KOPT-K1 (cell line): ENCODE measurements around the gene ABHD10.

Experiments used
- H3K27ac ChIP-seq: fragments of 200-600 bp; sonication (generic); 2 replicates; pipeline ENCODE4 v1.5.1; 2016; ENCODE audit warnings: antibody characterized with exemption, mild to moderate bottlenecking, low read depth, low read length; ENCODE audit not compliant: poor library complexity, severe bottlenecking
- H3K36me3 ChIP-seq: fragments of 200-600 bp; sonication (generic); 2 replicates; pipeline ENCODE4 v1.5.1; 2017; ENCODE audit warnings: antibody characterized with exemption, mild to moderate bottlenecking, low read length, moderate library complexity; ENCODE audit not compliant: insufficient read depth
- H3K9me3 ChIP-seq: fragments of 200-600 bp; sonication (generic); 2 replicates; pipeline ENCODE4 v1.5.1; 2017; ENCODE audit warnings: antibody characterized with exemption, low read length, mild to moderate bottlenecking; ENCODE audit not compliant: insufficient read depth, poor library complexity, severe bottlenecking

ABHD10 gene

DNA sequence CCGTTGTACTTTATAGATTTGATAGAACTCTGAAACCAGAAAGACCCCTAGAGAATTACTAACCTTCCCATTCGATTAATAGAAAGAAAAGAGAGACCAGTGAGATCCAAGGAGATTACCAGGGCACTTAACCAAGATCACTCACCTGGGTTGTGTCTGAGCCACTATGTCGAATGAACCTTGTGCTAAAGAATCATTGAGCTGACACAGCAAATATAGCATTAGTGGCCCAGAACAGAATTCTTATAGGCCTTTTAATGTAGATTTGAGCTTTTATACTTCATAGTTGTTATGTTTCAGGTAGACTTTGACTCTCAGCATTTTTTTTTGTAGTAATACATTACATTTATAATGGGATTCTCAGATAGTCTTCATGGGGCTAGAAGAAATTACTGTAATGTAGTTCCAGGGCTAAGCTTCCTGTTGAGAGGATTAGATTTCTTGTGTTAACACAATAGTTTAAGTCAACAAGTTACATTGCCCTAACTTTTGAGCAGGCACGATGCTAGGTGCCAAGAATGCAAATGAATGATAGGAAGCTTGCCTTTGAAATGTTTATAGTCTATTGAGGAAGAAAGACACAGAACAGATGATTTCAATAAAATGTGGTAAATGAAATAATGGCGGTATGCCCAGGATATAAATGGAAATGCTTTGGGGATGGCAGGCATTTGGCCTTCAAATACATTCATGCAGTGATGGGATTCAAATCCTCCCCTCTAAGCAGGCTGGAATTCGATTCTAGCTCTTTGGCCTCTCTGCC, 24.4 kb upstream of the ABHD10 start:
- no peak overlapping the region for H3K27ac ChIP-seq
- no peaks in the 10 kb centered on the region for H3K36me3 ChIP-seq
- H3K9me3 ChIP-seq, result no peaks in the 10 kb centered on the region

DNA sequence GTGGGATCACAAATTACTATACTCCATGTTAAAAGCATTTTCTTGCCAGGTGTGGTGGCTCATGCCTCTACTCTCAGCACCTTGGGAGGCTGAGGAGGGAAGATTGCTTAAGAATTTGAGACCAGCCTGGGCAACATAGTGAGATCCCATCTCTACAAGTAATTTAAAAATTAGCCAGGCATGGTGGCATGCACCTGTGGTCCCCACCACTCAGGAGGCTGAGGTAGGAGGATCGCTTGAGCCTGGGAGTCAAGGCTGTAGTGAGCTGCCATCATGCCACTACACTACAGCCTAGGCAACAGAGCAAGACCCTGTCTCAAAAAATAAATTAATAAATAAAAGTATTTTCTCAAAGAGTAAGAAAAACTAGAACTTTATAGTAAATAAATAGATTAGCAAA, 22.9 kb upstream of the ABHD10 start:
- Histone ChIP-seq H3K36me3 (no peaks in the 10 kb centered on the region), H3K27ac (no peak overlapping the region), H3K9me3 (no peaks in the 10 kb centered on the region)

DNA sequence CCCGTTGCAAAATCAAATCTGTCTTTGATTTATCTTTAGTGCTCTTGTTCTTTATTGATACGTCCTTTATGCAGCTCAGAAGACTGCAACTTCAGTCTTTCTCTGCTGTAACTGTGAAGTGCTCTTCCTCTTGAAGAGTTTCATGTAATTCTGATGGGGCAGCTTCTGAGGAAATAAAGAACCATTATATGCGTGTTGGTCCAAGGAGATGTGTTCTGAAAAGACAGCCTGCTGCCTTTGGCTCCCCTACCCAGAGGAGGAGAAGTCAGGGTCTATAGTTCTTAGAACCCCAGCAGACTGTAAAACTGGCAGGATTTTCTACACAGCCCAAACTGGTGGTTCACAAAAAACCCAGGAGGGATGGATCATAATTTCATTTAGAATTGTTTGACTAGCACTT, 22.4 kb upstream of the ABHD10 start:
- Histone ChIP-seq H3K36me3 (no peaks in the 10 kb centered on the region), H3K9me3 (no peaks in the 10 kb centered on the region), H3K27ac (no peak overlapping the region)

DNA sequence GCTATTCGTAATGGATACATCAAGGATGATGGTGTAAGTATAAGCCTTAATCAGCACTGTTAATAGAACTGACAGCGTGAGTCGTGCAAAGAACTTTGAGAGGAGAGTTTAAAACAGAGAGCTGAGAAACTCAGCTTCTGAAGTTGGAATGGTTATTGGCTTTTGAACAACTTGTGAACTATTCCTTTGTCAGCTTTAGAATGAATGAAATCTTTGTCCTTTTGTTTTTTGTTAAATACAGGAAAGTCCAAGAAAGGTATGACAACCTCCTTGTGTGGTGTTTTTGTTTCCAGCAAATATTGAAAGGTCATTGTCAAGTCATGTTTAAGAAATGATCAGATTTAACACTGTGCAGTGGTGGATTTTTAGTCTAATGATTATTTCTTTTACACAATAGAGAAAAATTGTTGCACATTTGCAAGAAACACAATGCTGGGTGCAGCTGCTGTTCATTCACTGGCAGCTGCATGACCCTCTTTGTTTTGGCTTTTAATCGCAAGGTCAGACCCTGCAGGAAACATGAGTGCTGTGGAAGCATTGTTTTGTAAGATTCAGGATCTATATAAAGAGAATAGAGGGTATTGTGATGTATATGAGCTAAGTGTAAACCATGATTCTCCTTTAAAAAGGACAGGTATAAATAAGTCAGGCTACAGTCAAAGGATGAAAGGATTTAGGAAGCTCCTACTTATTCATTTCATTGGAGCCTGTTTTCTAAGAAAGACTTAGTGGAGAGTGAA, 21.7 kb upstream of the ABHD10 start:
- no peaks in the 10 kb centered on the region for H3K9me3 ChIP-seq
- no peaks in the 10 kb centered on the region for H3K36me3 ChIP-seq
- no peak overlapping the region for H3K27ac ChIP-seq

DNA sequence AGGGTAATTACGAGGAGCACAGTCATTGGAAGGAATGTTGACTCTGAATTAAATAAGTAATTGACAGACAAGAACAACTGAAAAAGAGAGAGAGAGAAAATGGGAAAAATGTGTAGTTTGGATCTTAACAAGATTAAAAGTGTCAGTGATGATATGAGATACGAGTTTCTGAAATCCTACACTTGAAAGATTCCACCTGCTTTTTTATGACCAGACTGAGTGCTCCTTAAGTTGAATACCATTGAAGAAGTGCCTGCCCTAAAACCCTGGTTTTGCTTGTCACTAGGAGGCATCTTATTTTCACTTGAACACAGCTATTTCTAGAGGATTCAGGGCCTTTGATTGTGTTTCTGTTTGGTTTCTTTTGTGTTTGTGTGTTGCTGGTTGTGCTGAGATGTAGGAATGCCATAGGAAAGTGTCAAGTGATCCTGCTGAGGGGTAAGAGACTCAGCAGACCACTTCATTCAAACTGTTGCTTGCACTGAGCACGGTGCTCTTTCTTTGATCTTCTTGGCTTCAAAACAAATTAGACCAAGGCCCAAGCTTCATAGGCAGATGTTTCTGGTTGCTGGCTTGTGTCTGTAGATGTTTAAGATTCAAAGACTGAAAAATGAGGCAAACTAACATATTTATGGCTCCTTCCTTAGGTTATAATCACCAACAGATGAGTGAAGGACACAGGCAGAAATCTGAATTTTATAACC, 17.2 kb upstream of the ABHD10 start:
- H3K9me3 ChIP-seq, result no peaks in the 10 kb centered on the region
- H3K36me3 ChIP-seq, result no peaks in the 10 kb centered on the region
- no peak overlapping the region for H3K27ac ChIP-seq

DNA sequence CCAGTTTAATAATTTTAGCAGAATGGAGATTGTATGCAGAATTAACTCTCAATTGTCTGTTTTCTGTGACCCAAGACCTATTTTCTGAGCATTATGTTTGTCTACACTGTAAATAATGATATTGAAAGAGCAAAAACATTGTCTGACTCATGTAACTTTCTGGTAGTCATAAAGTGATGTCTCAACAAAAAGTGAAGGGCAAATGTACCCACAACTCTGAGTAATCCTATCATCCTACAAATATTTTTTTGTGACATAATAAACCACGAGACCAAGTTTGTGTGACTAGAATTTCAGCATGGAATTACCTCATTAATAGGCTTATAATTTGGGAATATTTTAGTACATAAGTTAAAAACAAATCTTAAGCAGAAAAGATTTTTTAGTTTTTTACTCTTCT, 15.4 kb upstream of the ABHD10 start:
- Histone ChIP-seq H3K27ac (no peak overlapping the region), H3K9me3 (no peaks in the 10 kb centered on the region), H3K36me3 (no peaks in the 10 kb centered on the region)

DNA sequence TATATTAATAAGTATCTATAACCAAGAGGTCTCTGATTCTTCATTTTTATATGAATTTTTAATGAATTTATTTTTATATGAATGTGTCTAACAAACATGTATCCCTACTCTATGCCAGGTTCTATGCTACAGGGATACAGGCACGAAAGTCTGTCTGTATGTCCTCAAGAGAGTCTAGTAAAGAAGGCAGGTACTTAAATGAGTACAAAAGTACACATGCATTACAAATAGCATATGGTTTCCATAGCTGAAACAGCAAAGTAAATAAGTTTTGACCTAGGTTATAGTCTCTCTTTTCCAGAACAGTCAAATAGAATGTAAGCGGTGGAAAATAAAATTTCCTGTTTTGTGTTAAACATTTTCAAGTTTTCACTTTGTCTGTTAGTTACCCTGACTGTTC, 13.3 kb upstream of the ABHD10 start:
- no peaks in the 10 kb centered on the region for H3K36me3 ChIP-seq

DNA sequence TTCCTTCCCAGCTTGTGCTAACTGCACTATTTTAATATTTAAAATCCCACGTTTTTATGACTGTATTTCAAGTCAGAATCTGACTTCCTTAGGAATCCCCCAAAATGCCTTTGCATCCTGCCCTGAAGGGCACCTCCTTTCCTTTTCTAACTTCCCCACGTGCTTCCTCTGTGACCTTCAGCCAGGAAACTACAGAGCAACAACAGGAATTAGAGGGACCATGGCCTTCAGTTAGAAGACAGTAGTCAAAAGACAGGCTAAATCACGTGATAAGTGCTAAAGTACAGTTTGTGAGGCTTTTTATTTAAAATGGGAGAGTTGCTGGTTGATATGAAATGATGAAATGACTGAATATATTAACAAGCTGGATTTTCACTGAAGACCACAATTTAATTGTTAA, 11.8 kb upstream of the ABHD10 start:
- Histone ChIP-seq H3K36me3 (no peaks in the 10 kb centered on the region), H3K9me3 (no peaks in the 10 kb centered on the region), H3K27ac (no peak overlapping the region)

More for the DNA sequence above, 13.3 kb upstream of the ABHD10 start:
- H3K27ac ChIP-seq, result no peak overlapping the region
- no peaks in the 10 kb centered on the region for H3K9me3 ChIP-seq

DNA sequence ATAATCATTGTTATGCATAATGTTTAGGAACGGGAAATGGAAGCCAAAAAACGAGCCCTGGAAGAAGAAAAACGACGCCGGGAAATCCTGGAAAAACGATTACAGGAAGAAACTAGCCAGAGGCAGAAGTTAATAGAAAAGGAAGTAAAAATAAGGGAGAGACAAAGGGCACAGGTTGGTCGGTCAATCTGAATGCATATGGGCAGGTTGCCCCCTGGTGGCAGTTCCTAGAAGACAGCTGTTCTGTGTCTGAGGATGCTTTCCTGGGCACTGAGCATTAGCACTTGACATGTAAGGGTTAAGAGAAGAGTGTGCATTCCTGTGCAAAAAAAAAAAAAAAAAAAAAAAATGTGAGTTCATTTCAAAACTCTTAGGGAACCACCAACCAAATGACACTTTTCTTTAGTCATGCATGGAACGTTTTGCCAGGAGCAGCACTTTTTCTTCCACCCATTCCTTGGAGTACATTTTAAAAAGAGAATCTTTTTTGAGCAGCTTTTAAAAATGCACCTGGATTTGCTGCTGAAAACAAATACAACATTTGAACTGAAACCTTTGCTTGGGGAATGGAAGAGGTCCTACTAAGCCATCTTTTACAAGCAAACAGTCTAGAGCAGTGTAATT, 11.1 kb upstream of the ABHD10 start:
- H3K27ac ChIP-seq, result no peak overlapping the region

DNA sequence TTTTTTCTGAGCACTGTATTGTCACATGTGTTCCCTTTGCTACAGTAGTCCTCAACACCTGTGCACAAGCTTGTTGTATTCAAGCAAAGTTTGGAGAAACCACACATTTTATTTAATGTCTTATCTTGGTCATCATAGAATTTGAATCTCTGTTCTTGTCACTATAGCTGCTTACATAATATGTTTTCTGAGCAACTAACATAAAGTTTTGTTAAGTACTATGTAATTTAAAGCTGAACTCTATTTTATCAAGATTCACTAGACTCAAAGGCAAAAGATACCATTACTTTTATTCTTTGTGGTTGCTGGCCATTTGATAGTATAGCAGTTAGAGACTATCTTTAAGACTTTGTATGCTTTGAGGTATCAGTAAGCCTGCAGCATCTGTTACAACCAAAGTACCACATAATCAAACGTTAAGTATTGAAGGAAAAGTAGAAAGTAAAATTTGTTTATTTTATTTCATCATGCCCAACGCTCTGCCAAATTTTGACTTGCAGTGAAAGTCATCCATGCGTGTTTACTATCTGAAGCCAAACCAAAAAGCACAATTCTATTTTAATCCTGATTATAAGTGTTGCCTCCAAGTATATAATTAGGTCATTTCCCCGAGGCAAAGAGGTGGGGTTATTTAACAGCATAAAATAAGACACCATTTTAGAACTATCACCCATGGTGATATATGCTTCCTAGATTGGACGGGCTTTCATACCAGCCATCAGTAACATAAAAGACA, 10.3 kb upstream of the ABHD10 start:
- no peaks in the 10 kb centered on the region for H3K9me3 ChIP-seq
- no peak overlapping the region for H3K27ac ChIP-seq
- H3K36me3 ChIP-seq, result no peaks in the 10 kb centered on the region

More for the DNA sequence above, 11.1 kb upstream of the ABHD10 start:
- Histone ChIP-seq H3K9me3 (no peaks in the 10 kb centered on the region), H3K36me3 (no peaks in the 10 kb centered on the region)

DNA sequence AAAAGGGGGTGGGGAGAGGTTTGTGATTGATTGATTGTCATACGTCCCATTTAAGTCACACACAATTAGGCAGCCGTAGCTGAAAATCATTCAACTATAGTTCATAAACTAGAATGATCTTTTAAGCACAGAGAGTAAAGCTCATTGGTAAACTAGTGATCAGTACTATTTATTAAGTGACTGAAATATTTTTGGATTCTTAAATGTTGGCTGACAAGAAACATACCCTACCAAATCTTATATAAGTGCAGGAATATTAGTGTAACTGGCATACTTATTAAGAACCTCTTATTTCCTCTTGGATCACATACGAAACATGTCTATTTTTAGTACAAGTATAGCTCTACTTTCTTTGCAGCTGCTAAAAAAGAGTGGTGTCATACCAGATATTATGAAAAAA, 8.4 kb upstream of the ABHD10 start:
- Histone ChIP-seq H3K9me3 (no peaks in the 10 kb centered on the region), H3K27ac (no peak overlapping the region), H3K36me3 (no peaks in the 10 kb centered on the region)

DNA sequence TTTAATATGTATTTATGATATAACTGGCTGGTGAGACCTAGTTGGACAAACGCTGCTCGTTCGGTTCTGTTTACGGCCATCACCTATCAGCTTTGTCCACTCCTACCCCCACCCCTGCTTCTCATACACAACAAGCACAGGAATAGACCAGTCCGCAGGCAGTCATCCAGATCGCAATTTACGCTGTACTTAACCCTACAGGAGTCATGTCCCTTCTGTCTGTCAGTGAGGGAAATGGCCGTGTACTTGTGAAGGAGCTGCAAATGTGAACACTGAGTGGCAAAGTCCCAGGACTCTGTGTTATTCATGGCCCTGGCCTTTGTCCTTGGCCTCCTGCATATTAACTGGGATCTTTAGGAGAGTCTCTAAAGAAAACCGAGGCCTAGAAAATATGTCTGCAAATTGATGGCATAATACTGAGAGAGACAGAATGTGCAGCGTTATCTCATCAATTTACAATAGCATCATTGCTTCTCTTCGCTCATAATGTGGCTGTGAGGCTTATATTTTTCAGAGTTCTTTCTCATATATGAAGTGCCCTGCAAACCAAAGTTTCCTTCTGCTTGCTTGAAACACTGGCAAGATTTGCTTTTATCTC, 7.2 kb upstream of the ABHD10 start:
- Histone ChIP-seq H3K9me3 (no peaks in the 10 kb centered on the region), H3K27ac (no peak overlapping the region), H3K36me3 (no peaks in the 10 kb centered on the region)

DNA sequence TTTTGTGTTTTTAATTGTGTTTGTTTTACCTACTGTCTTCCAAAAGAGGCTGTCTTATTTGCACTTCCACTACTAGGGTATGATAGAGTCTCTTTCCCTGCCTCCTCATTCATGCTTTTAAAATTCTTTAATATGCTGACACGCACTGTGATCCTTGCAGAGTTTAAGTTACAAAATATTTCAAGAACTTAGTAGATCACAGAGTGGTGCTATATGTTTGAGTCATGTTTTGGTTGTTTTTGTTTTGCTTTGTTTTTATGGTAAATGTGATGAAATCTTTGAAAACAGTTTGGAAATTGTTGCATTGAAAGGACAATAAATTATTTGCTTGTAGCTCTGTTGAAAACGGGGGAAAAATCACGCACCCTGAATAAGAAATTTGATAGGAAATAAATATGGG, 5.9 kb upstream of the ABHD10 start:
- no peak overlapping the region for H3K27ac ChIP-seq
- no peaks in the 10 kb centered on the region for H3K9me3 ChIP-seq
- H3K36me3 ChIP-seq, result no peaks in the 10 kb centered on the region

DNA sequence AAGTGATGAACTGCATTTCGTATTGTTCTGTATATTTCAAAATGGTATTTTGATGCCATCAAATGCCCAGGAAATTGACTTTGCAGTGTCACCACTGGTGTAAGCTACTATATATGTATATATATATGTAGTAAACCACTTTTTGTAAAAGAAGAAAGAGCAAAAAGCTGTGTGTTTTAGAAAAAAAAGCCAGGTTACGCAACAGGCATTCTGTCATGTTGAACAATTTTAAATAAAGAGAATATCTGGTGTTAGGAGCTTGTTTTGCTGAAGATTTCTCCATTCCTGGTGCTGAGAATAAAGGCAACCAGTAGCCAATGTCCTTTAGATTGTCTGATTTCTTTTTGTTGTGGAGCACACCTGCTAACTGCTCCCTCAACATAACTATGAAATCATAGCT, 3.7 kb upstream of the ABHD10 start:
- no peak overlapping the region for H3K27ac ChIP-seq
- H3K9me3 ChIP-seq, result no peaks in the 10 kb centered on the region
- H3K36me3 ChIP-seq, result no peaks in the 10 kb centered on the region
